Ectodermal cell (in vitro differentiated cells): Measurements from ENCODE around the gene FADS1.

Experiments used
- H3K27ac ChIP-seq: 2 replicates; pipeline ENCODE4 v1.7.0; 2013; ENCODE audit warnings: mild to moderate bottlenecking, low read depth, low read length; ENCODE audit not compliant: insufficient read depth, poor library complexity, severe bottlenecking
- H3K27me3 ChIP-seq: 2 replicates; pipeline ENCODE4 v1.7.0; 2013; ENCODE audit warnings: mild to moderate bottlenecking, low read length; ENCODE audit not compliant: insufficient read depth, control insufficient read depth, poor library complexity, severe bottlenecking
- H3K36me3 ChIP-seq: one replicate; pipeline ENCODE4 v1.7.0; 2013; ENCODE audit warnings: low read length; ENCODE audit not compliant: control insufficient read depth, insufficient read depth
- H3K4me1 ChIP-seq: one replicate; pipeline ENCODE4 v1.7.0; 2013; ENCODE audit warnings: low read length; ENCODE audit not compliant: control insufficient read depth, insufficient read depth
- H3K4me3 ChIP-seq: 2 replicates; pipeline ENCODE4 v1.7.0; 2013; ENCODE audit warnings: low read depth, low read length, control low read depth; ENCODE audit not compliant: insufficient read depth
- H3K9me3 ChIP-seq: 2 replicates; pipeline ENCODE4 v1.7.0; 2013; ENCODE audit warnings: mild to moderate bottlenecking, low read length, moderate library complexity; ENCODE audit not compliant: control insufficient read depth
- WGBS, 2 experiments: methylation state at CpG; one replicate each; pipeline ENCODE4 v1.1.7; 2013; ENCODE audit warnings: missing lambda C conversion rate in 2 of 2; 5-methylcytosine and 5-hydroxymethylcytosine counted together

FADS1 gene

DNA sequence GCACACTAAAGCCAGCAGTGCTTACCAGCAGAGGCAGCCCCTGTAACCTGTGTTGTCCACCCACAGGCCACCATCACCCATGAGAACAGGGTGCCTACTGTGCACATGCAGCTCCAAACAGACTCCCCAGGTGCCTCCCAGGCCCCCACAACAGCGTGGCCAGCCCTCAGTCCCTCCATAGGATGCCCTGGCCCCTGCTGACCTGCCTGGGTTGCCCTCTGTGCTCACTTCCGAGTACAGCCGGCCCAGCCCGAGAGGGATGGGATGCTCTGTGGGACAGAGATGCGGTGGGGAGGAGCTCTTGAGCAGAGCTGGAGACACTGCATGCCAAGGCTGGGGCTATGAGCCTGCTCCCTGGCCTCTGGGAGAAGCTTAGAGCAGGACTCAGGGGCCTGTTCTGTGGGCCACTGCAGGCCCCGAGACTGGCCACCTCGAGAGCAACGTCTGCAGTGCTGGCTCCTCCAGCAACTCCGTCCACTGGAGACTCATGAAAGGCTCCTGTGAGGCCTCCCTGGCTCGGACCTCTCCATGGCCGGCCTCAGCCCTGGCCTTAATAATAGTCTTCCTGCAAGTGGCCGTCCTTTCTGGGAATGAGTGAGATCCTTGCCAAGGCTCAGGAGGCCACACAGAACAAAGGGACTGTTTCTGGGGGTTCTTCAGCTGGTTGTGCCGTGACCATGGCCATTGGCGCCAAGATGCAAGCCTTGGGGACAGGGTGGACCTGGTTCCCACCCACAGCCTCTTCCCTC is 38.3 kb upstream of the FADS1 start:
- no peak overlapping the region for H3K4me3 ChIP-seq
- 95 to 96% methylated on average over 14 of the region's 14 CpGs for WGBS, 2 experiments
- H3K27ac ChIP-seq = no peak overlapping the region
- H3K27me3 ChIP-seq = no peaks in the 10 kb centered on the region
- H3K9me3 ChIP-seq = no peaks in the 10 kb centered on the region
- no peaks in the 10 kb centered on the region for H3K4me1 ChIP-seq
- peaks cover 70% of the 10 kb centered on the region for H3K36me3 ChIP-seq

DNA sequence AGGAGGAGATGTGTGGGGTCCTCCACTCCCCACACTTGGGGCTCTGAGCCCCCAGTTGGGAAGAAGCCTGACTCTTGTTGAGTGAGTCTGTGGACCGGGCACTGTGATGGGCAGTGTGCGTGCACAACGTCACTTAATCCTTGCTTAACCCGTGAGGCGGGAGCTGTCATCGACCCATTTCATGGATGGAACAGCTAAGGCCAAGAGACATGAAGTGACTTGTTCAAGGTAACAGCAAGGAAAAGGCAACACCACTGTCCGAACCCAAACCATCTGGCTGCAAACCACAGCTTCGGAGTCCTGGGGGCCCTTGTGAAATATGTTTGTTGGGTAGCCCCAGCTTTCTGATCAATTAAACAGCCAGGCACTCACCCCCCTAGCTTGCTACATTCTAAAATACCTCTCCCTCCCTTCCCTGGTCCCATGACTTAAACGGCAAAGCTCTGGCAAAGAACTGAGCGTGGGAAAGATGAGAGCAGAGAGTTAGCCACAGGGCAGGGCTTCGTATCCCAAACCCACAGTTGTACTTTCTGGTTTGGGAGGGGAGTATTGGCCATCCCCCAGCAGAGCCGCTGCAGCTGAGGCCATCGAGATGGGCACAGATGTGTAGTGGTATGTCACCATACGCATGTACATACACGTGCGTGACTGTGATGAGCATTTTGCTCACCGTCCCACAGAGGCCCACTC is 37.5 kb upstream of the FADS1 start:
- no peaks in the 10 kb centered on the region for H3K9me3 ChIP-seq
- H3K4me3 ChIP-seq = no peak overlapping the region
- H3K4me1 ChIP-seq = no peaks in the 10 kb centered on the region
- WGBS, 2 experiments = 95 to 96% methylated on average over 17 of the region's 17 CpGs
- H3K36me3 ChIP-seq = peaks cover 71% of the 10 kb centered on the region
- no peak overlapping the region for H3K27ac ChIP-seq
- H3K27me3 ChIP-seq = no peaks in the 10 kb centered on the region

DNA sequence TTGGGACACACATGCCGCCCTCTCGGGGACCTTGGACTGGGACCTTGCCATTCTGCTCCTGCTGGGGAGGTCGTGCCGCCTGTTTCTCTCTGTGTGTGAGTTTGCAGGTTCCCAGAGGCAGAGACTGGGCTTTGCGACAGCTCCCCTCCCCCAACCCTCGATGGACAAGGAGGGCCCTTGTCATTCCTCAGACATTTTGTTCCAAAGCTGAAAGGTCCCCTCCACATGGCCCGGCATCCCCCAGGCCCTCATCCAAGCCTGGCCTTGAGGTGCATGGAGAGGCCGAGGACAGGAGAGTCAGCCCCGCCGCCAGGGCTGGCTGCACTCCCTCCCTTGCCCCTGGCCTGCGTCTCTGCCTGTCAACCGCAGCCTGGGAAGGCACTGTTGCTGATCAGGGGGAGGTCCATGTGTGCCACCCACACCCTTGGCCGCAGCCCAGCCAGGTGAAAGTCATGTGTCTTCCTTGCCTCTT is 36.9 kb upstream of the FADS1 start:
- no peak overlapping the region for H3K4me3 ChIP-seq
- no peak overlapping the region for H3K27ac ChIP-seq
- peaks cover 73% of the 10 kb centered on the region for H3K36me3 ChIP-seq
- H3K27me3 ChIP-seq = no peaks in the 10 kb centered on the region
- 90 to 92% methylated on average over 13 of the region's 13 CpGs for WGBS, 2 experiments
- no peaks in the 10 kb centered on the region for H3K9me3 ChIP-seq
- H3K4me1 ChIP-seq = no peaks in the 10 kb centered on the region

DNA sequence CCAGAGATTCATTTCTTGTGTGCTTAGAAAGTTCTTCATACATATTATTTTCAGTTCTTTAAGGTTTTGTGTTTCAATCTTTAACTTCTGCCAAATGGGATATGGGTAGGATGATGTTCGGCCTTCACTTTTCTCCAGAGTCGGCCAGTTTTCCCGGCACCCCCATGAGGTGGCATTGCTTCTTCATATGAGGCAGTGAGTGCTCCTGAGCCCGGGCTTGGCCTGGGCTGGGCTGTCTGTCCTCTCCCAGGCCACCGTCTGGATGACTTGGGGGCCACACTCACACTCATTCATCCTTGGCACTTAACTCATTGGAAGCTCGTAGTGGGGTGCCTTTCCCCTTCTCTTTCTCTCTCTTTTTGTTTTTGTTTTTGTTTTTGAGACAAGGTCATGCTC is 35.1 kb upstream of the FADS1 start:
- no peak overlapping the region for H3K4me3 ChIP-seq
- H3K36me3 ChIP-seq = peaks cover 78% of the 10 kb centered on the region
- WGBS, 2 experiments = 91 to 94% methylated on average over 6 of the region's 6 CpGs
- H3K27me3 ChIP-seq = no peaks in the 10 kb centered on the region
- no peaks in the 10 kb centered on the region for H3K4me1 ChIP-seq
- H3K27ac ChIP-seq = no peak overlapping the region
- H3K9me3 ChIP-seq = no peaks in the 10 kb centered on the region

DNA sequence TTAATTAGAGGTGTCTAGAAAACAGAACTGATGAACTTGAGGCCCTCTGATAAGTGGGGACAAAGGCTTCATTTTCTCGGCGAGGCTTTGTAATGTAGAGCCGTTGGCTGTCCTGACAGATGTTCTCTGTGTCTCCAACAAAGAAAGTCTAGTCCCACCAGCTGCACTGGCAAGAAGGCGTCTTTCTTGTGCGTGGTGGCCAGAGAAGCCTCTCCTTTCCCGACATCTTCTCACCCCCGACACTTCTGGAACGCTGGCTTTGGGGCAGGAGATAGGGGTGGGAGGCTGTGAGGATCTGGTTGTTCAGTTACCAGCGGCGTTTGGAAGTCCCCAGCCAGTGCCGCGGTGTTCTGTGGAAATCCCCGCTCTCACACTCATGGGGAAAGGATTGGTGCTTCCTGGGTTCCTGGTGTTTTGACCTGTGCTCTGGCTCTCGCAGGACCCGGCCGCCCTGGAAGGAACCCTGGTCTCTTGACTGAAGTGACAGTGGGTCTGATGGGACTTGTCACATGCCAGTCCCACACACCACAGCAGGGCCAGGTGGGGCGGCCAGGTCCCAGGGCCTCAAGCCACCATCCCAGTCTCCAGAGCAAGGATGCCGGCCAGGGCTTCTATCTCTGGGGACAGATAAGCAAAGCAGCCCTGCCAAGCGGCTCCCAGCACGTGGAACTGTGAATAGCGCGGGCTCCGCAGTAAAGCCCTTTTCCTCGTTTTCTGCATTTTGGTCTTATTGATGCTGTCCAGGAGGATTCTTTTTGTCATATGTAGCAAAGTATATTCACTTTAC is 34.5 kb upstream of the FADS1 start:
- WGBS, 2 experiments = 91 to 97% methylated on average over 24 of the region's 24 CpGs
- H3K4me3 ChIP-seq = no peak overlapping the region
- H3K36me3 ChIP-seq = peaks cover 73% of the 10 kb centered on the region
- no peak overlapping the region for H3K27ac ChIP-seq
- H3K27me3 ChIP-seq = no peaks in the 10 kb centered on the region
- no peaks in the 10 kb centered on the region for H3K9me3 ChIP-seq
- no peaks in the 10 kb centered on the region for H3K4me1 ChIP-seq

DNA sequence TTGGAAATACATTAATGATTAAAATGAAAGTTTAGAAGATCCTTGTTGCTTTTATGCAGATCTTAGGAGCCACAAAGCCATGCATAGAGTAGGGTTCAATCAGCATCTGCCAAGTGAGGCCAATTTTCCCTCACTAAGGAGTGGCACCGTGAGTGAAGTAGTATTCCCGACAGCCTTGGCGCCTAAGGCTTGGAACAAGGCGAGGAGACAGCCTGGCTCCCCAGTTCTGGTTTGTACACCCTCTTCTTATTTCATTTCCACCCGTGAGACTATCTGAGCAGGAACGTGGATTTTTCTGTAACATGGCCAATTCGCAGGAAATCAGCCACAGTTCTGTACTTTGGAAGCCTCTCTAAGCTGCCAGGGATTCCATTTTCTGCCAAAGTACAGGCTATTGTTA is 33.9 kb upstream of the FADS1 start:
- Histone ChIP-seq H3K4me3 (no peak overlapping the region), H3K36me3 (peaks cover 67% of the 10 kb centered on the region), H3K27ac (no peak overlapping the region), H3K9me3 (no peaks in the 10 kb centered on the region), H3K27me3 (no peaks in the 10 kb centered on the region), H3K4me1 (no peaks in the 10 kb centered on the region)
- 96 to 97% methylated on average over 7 of the region's 7 CpGs for WGBS, 2 experiments

DNA sequence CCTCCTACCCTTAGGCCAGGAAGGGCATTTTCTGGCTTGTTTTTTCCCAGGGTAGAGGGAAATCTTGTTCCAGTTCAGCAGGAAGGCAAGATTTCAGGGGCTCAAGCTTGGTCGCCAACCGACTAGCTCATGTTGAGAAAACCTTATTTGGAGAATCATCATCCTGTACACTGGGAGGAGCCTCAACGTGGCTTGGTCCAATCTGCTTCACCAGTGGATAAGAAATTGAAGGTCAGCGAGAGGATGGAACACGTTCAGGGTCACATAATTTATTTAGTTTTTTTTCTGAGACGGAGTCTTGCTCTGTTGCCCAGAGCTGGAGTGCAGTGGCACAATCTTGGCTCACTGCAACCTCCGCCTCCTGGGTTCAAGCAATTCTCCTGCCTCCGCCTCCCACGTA is 31.8 kb upstream of the FADS1 start:
- H3K9me3 ChIP-seq = no peaks in the 10 kb centered on the region
- WGBS, 2 experiments = 94 to 95% methylated on average over 9 of the region's 9 CpGs
- H3K36me3 ChIP-seq = peaks cover 54% of the 10 kb centered on the region
- H3K4me1 ChIP-seq = no peaks in the 10 kb centered on the region
- H3K27ac ChIP-seq = no peak overlapping the region
- H3K27me3 ChIP-seq = no peaks in the 10 kb centered on the region
- H3K4me3 ChIP-seq = no peak overlapping the region

DNA sequence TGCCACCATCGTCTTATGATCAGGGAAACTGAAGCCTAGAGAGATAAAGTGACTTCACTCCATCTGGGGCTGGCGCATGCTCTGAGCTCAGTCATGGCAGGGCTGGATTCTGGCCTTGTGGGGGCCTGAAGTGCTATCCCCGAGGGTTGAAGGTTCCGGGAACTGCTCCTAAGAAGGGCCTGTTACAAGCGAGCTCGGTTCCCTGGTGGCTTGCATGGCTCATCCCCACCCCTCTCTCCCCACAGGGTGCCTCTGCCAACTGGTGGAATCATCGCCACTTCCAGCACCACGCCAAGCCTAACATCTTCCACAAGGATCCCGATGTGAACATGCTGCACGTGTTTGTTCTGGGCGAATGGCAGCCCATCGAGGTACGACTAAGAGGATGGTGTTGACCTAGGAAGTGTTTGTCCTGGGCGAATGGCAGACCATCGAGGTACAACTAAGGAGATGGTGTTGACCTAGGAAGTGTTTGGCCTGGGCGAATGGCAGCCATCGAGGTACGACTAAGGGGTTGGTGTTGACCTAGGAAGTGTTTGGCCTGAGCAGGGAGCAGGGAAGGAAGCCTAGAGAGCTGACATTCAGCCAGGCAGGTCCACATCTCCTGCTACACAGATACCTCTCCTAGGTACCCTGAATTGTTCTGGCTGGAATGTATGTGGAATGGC is 31.2 kb upstream of the FADS1 start:
- H3K4me1 ChIP-seq = no peaks in the 10 kb centered on the region
- no peaks in the 10 kb centered on the region for H3K9me3 ChIP-seq
- 95 to 96% methylated on average over 18 of the region's 18 CpGs for WGBS, 2 experiments
- H3K27me3 ChIP-seq = no peaks in the 10 kb centered on the region
- peaks cover 54% of the 10 kb centered on the region for H3K36me3 ChIP-seq
- H3K4me3 ChIP-seq = no peak overlapping the region
- no peak overlapping the region for H3K27ac ChIP-seq

DNA sequence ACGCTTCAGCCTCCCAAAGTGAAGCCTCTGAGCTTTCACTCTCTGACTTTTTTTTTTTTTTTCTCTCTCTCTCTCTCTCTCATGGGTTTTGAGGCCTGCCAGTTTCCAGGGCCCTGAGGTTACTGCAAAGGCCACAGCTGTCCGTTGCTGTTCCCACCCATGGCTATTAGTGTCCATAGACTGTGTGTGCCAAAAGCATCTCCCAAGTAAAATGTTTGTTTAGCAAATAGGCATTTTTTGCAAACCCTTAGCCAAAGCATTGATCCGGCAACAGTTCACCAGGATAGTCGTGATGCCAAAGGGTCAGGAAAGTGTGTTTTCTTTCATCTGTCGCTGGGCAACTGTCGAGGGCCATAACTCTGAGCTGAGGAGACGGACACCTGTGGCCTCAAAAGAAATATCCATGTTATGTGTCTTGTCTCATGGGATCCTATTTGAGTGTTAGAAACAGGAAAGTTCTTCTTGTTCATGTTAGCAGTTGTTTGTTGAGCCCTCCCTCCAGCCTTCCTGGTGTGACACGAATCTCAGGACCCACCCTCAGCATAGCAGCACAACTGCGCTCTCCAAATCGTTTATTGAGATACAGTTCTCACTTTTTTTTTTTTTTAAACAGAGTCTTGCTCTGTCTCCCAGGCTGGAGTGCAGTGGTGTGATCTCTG is 29.7 kb upstream of the FADS1 start:
- Histone ChIP-seq H3K27me3 (no peaks in the 10 kb centered on the region), H3K4me1 (no peaks in the 10 kb centered on the region), H3K36me3 (peaks cover 62% of the 10 kb centered on the region), H3K27ac (no peak overlapping the region), H3K4me3 (no peak overlapping the region), H3K9me3 (no peaks in the 10 kb centered on the region)
- WGBS, 2 experiments = 93 to 96% methylated on average over 10 of the region's 10 CpGs
